Neutrophil (primary cell): ENCODE results near the gene SYVN1.
A peak's percentile ranks its signal among the peaks of the same experiment; 100 is the strongest.

Experiments used
- H3K27ac ChIP-seq: fragments of 200-600 bp; sonication (generic); 2 replicates; pipeline ENCODE4 v1.5.1; 2016; ENCODE audit warnings: mild to moderate bottlenecking, moderate library complexity
- H3K27me3 ChIP-seq: fragments of 200-600 bp; sonication (generic); 2 replicates; pipeline ENCODE4 v1.6.0; 2016; ENCODE audit warnings: mild to moderate bottlenecking
- H3K36me3 ChIP-seq: fragments of 200-600 bp; sonication (generic); 2 replicates; pipeline ENCODE4 v1.5.1; 2017
- H3K4me1 ChIP-seq, 2 experiments: fragments of 200-600 bp in 1 of 2; sonication (generic) in 1 of 2; 1 replicate in 1 of 2; 2 replicates in 1 of 2; pipeline versions ENCODE4 v1.5.1 to v1.6.1; 2013 to 2016; ENCODE audit warnings: low read depth in 1 of 2, low read length in 1 of 2, mild to moderate bottlenecking in 1 of 2, moderate library complexity in 1 of 2; ENCODE audit not compliant: control insufficient read depth in 1 of 2, insufficient read depth in 1 of 2
- H3K4me3 ChIP-seq, 2 experiments: fragments of 200-600 bp in 1 of 2; sonication (generic) in 1 of 2; 1 replicate in 1 of 2; 2 replicates in 1 of 2; pipeline ENCODE4 v1.5.1; 2013 to 2016; ENCODE audit warnings: low read depth in 1 of 2, low read length in 1 of 2, mild to moderate bottlenecking in 1 of 2, moderate library complexity in 1 of 2
- H3K9me3 ChIP-seq: fragments of 200-600 bp; sonication (generic); 2 replicates; pipeline ENCODE4 v1.5.1; 2016
- TF ChIP-seq, protein P1 (sequence below): fragments of 200-600 bp; sonication (generic); IDR thresholded peaks from 2 replicates; pipeline ENCODE4 v1.5.1; 2016; ENCODE audit warnings: antibody characterized with exemption

The SYVN1 gene

DNA sequence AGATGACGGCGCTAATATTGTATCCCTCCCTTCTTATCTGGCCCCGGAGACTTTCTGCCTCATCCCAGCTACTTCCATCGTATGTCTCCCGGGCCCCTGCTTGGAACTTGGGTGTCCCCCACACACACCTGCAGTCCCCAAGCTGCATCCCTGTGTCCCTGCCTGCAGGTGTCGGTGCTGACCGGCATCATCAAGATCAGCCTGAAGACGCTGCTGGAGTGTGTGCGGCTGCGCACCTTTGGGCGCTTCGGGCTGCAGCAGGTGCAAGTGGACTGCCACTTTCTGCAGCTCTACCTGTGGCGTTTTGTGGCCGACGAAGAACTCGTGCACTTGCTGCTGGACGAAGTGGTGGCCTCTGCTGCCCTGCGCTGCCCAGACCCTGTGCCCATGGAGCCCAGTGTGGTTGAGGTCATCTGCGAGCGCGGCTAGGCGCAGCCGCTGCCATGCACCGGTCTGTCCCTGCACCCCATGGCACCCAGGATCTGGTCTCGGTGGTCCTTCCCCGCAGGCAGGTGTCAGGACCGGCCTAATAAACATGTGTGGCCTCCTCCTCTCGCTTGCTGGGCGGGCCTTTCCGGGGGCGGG, 23.1 kb downstream of the SYVN1 start:
- TF ChIP-seq, protein P1, sequence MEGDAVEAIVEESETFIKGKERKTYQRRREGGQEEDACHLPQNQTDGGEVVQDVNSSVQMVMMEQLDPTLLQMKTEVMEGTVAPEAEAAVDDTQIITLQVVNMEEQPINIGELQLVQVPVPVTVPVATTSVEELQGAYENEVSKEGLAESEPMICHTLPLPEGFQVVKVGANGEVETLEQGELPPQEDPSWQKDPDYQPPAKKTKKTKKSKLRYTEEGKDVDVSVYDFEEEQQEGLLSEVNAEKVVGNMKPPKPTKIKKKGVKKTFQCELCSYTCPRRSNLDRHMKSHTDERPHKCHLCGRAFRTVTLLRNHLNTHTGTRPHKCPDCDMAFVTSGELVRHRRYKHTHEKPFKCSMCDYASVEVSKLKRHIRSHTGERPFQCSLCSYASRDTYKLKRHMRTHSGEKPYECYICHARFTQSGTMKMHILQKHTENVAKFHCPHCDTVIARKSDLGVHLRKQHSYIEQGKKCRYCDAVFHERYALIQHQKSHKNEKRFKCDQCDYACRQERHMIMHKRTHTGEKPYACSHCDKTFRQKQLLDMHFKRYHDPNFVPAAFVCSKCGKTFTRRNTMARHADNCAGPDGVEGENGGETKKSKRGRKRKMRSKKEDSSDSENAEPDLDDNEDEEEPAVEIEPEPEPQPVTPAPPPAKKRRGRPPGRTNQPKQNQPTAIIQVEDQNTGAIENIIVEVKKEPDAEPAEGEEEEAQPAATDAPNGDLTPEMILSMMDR = no peak
- Histone ChIP-seq H3K4me3 (peak overlapping the region; percentile 65 to 75), H3K27me3 (peaks cover 29% of the 10 kb centered on the region), H3K9me3 (no peaks in the 10 kb centered on the region), H3K4me1 (peaks cover 36% of the 10 kb centered on the region in 2 experiments), H3K27ac (peak overlapping the region; percentile 64), H3K36me3 (peaks cover 30% of the 10 kb centered on the region)

DNA sequence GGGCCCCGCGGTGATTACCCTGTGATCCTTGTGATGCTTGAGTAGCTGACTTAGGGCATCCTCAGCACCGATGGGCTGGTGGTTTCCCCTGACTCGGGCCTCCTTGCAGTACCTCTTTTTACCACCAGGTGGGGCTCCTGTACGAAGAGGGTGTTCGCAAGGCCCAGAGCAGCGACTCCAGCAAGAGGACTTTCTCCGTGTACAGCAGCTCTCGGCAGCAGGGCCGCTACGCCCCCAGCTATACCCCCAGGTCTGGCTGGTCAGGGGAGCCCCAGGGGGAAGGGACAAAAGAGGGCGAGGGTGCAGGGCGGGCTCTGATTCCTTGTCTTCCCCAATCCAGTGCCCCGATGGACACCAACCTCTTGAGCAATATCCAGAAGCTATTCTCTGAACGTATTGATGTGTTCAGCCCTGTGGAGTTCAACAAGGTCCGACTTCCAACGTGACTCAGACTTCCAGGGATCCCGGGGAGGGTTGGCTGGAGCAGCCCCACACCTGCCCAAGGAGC, 23.9 kb downstream of the SYVN1 start:
- no peaks in the 10 kb centered on the region for H3K9me3 ChIP-seq
- peaks cover 30% of the 10 kb centered on the region for H3K36me3 ChIP-seq
- H3K27ac ChIP-seq = peak overlapping the region; percentile 54
- H3K4me3 ChIP-seq = peak overlapping the region in 1 of 2 experiments; percentile 41
- H3K4me1 ChIP-seq = peaks cover 35 to 36% of the 10 kb centered on the region in 2 experiments
- TF ChIP-seq, protein P1 = peak; percentile 98
- peaks cover 29% of the 10 kb centered on the region for H3K27me3 ChIP-seq

DNA sequence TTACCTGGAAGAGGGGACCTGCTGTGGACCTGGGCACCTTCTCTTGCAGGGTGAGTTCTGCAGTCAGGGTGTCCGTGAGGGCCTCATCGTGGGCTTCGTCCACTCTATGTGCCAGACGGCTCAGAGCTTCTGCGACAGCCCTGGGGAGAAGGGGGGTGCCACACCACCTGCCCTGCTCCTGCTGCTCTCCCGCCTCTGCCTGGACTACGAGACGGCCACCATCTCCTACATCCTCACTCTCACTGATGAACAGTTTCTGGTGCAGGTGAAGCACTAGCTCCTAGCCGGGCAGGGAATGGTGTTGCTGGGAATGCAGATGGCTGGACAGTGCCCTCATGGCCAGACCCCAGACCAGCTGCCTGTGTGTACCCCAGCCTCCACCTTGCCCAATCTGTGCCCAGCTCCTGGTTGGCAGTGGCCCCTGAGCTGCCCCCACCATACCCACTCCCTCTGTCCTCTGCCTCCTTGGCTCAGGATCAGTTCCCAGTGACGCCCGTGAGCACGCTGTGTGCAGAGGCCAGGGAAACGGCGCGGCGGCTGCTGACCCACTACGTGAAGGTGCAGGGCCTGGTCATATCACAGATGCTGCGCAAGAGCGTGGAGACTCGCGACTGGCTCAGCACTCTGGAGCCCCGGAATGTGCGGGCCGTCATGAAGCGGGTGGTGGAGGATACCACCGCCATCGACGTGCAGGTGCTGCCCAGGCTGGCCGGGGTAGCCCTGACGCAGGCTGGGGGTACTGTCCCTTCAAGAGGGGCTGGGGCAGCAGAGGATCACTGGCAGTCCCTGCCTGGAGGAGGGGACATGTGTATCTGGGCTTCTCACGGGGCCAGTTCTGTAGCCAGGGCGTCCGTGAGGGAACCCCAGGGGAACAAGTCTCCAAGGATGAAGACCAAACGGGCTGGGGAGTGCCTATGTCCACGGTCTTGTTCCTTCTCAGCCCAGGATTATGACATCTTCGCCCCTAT, 24.8 kb downstream of the SYVN1 start:
- Histone ChIP-seq H3K4me1 (peaks cover 35 to 36% of the 10 kb centered on the region in 2 experiments), H3K9me3 (no peaks in the 10 kb centered on the region), H3K36me3 (peaks cover 30% of the 10 kb centered on the region), H3K4me3 (no peak overlapping the region), H3K27me3 (peaks cover 26% of the 10 kb centered on the region), H3K27ac (no peak overlapping the region)
- TF ChIP-seq, protein P1 = no peak

DNA sequence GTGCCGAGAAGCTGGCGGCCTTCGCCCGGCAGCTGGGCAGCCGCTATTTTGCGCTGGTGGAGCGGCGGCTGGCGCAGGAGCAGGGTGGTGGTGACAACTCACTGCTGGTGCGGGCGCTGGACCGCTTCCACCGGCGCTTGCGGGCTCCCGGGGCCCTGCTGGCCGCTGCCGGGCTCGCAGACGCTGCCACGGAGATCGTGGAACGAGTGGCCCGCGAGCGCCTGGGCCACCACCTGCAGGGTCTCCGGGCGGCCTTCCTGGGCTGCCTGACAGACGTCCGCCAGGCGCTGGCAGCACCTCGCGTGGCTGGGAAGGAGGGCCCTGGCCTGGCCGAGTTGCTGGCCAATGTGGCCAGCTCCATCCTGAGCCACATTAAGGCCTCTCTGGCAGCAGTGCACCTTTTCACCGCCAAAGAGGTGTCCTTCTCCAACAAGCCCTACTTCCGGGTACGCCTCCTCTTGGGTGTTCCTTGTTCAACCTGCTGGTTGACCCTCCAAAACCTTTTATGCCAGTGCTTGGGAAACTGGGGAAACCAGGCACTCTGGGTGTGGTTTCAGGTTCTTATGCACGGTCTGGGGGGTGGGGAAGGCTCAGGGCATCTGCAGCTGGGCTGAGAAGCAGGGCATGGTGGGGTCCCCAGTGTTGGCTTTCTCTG, 25.7 kb downstream of the SYVN1 start:
- Histone ChIP-seq H3K27me3 (peaks cover 18% of the 10 kb centered on the region), H3K27ac (no peak overlapping the region), H3K36me3 (peaks cover 30% of the 10 kb centered on the region), H3K4me1 (peaks cover 35% of the 10 kb centered on the region in 2 experiments), H3K9me3 (no peaks in the 10 kb centered on the region), H3K4me3 (no peak overlapping the region)
- TF ChIP-seq, protein P1 = no peak

DNA sequence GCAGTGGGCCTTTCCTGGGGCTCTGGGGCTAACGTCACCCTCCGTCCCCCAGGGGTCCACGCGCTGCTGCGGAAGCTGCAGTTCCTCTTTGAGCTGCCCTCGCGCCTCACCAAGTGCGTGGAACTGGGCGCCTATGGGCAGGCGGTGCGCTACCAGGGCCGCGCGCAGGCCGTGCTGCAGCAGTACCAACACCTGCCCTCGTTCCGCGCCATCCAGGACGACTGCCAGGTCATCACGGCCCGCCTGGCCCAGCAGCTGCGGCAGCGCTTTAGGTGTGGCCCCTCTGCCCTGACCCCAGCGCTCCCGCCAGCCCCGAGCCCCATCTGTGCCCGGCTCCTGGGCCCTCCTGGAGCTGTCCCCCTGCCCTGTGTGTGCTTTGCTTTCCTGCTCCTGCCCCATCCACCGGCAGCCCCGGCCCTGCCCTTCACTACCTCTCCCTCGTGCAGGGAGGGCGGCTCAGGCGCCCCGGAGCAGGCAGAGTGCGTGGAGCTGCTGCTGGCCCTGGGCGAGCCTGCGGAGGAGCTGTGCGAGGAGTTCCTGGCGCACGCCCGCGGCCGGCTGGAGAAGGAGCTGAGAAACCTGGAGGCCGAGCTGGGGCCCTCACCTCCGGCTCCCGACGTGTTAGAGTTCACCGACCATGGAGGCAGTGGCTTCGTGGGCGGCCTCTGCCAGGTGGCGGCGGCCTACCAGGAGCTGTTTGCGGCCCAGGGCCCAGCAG, 26.4 kb downstream of the SYVN1 start:
- peaks cover 30% of the 10 kb centered on the region for H3K36me3 ChIP-seq
- H3K4me3 ChIP-seq = no peak overlapping the region
- H3K27me3 ChIP-seq = peaks cover 11% of the 10 kb centered on the region

More for the DNA sequence above, 26.4 kb downstream of the SYVN1 start:
- no peaks in the 10 kb centered on the region for H3K9me3 ChIP-seq
- no peak overlapping the region for H3K27ac ChIP-seq
- TF ChIP-seq, protein P1 = no peak
- H3K4me1 ChIP-seq = peaks cover 28 to 29% of the 10 kb centered on the region in 2 experiments
